Neural cell (in vitro differentiated cells): ENCODE results near the gene TMEM255B. TPM values are rescaled to one million over a fixed set of nuclear protein-coding genes. Genes with fewer than 3 reads are reported as not detected.

ENCODE experiments used
- H2AFZ ChIP-seq: fragments of 200-600, 300-800 bp; sonication (generic), shearing (Covaris generic); 2 replicates; pipeline ENCODE4 v1.6.0; 2014; ENCODE audit warnings: low read depth, mild to moderate bottlenecking, antibody characterized with exemption, low read length, moderate library complexity
- H3F3A ChIP-seq: fragments of 200-600 bp; shearing (Covaris generic); 2 replicates; pipeline ENCODE4 v1.6.1; 2016; ENCODE audit warnings: mild to moderate bottlenecking, moderate library complexity, mixed read lengths, antibody characterized with exemption, low read length; ENCODE audit not compliant: insufficient read depth, poor library complexity, severe bottlenecking
- H3K27ac ChIP-seq: fragments of 200-600, 300-800 bp; sonication (generic), shearing (Covaris generic); 2 replicates; pipeline ENCODE4 v1.5.1; 2014; ENCODE audit warnings: mild to moderate bottlenecking, low read length, moderate library complexity
- H3K27me3 ChIP-seq: fragments of 300-800, 200-600 bp; sonication (generic), shearing (Covaris generic); 2 replicates; pipeline ENCODE4 v1.6.0; 2014; ENCODE audit warnings: mild to moderate bottlenecking, low read depth, low read length, moderate library complexity; ENCODE audit not compliant: insufficient read depth
- H3K36me3 ChIP-seq: fragments of 300-800, 200-600 bp; sonication (generic), shearing (Covaris generic); 2 replicates; pipeline ENCODE4 v1.5.1; 2014; ENCODE audit warnings: mild to moderate bottlenecking, antibody characterized with exemption, low read length, moderate library complexity; ENCODE audit not compliant: insufficient read depth
- H3K4me2 ChIP-seq: fragments of 300-800, 200-600 bp; sonication (generic), shearing (Covaris generic); 2 replicates; pipeline ENCODE4 v1.6.0; 2014; ENCODE audit warnings: mild to moderate bottlenecking, low read length
- H3K4me3 ChIP-seq: fragments of 300-800, 200-600 bp; sonication (generic), shearing (Covaris generic); 2 replicates; pipeline ENCODE4 v1.5.1; 2014; ENCODE audit warnings: mild to moderate bottlenecking, low read length, moderate library complexity
- H3K79me2 ChIP-seq: fragments of 200-600 bp; shearing (Covaris generic); replicated peaks from 2 replicates; pipeline ENCODE4 v1.6.0; 2014; ENCODE audit warnings: mild to moderate bottlenecking, low read length, moderate library complexity; ENCODE audit not compliant: insufficient read depth
- H3K9ac ChIP-seq: fragments of 300-800, 200-600 bp; sonication (generic), shearing (Covaris generic); 2 replicates; pipeline ENCODE4 v1.6.1; 2016; ENCODE audit warnings: mild to moderate bottlenecking, low read length, mixed read lengths
- H3K9me2 ChIP-seq: fragments of 200-600 bp; shearing (Covaris generic); 2 replicates; pipeline ENCODE4 v1.6.1; 2016; ENCODE audit warnings: mild to moderate bottlenecking, low read length, mixed read lengths; ENCODE audit not compliant: insufficient read depth
- H3K9me3 ChIP-seq: fragments of 200-600, 300-800 bp; sonication (generic), shearing (Covaris generic); 2 replicates; pipeline ENCODE4 v1.6.1; 2016; ENCODE audit warnings: mild to moderate bottlenecking, mixed run types, low read length, moderate library complexity, mixed read lengths
- H4K20me1 ChIP-seq: fragments of 200-600 bp; shearing (Covaris generic); 2 replicates; pipeline ENCODE4 v1.6.1; 2016; ENCODE audit warnings: mild to moderate bottlenecking, mixed run types; ENCODE audit not compliant: insufficient read depth
- CTCF ChIP-seq: fragments of 450-650 bp; IDR thresholded peaks from 2 replicates; pipeline ENCODE4 v1.5.1; 2014; ENCODE audit warnings: antibody characterized with exemption, mild to moderate bottlenecking, moderate library complexity; ENCODE audit not compliant: poor library complexity, severe bottlenecking
- EP300 ChIP-seq: fragments of 450-650 bp; conservative IDR thresholded peaks from 2 replicates; pipeline ENCODE4 v1.6.1; 2014; ENCODE audit warnings: antibody characterized with exemption, mild to moderate bottlenecking, moderate library complexity; ENCODE audit not compliant: poor library complexity, severe bottlenecking
- EZH2 ChIP-seq: fragments of 200-600, 300-800 bp; shearing (Covaris generic), sonication (generic); IDR thresholded peaks from 2 replicates; pipeline ENCODE4 v1.6.1; 2014; ENCODE audit warnings: antibody characterized with exemption, low read length, borderline replicate concordance, mild to moderate bottlenecking; ENCODE audit not compliant: insufficient read depth, poor library complexity, severe bottlenecking
- MXI1 ChIP-seq: fragments of 450-650 bp; conservative IDR thresholded peaks from 2 replicates; pipeline ENCODE4 v1.6.1; 2014; ENCODE audit warnings: antibody characterized with exemption, mild to moderate bottlenecking; ENCODE audit not compliant: poor library complexity, severe bottlenecking
- POLR2AphosphoS5 ChIP-seq: IDR thresholded peaks from 2 replicates; pipeline ENCODE4 v1.6.1; 2012
- RAD21 ChIP-seq: fragments of 450-650 bp; conservative IDR thresholded peaks from 2 replicates; pipeline ENCODE4 v1.6.1; 2014; ENCODE audit warnings: antibody characterized with exemption, mild to moderate bottlenecking, moderate library complexity
- REST ChIP-seq: IDR thresholded peaks from 2 replicates; pipeline ENCODE4 v1.6.1; 2012; ENCODE audit warnings: borderline replicate concordance
- SMC3 ChIP-seq: fragments of 450-650 bp; conservative IDR thresholded peaks from 2 replicates; pipeline ENCODE4 v1.6.1; 2014; ENCODE audit warnings: antibody characterized with exemption, mild to moderate bottlenecking, moderate library complexity; ENCODE audit not compliant: poor library complexity
- TAF1 ChIP-seq: IDR thresholded peaks from 2 replicates; pipeline ENCODE4 v1.6.1; 2012; ENCODE audit warnings: low read depth
- polyA plus RNA-seq: library from polyadenylated mRNA; depleted of rRNA; stranded (reverse); fragments of >200 nt; gene quantifications from 2 replicates; pipeline ENCODE4 v1.2.3, GENCODE V29; 2014

TMEM255B gene
- polyA plus RNA-seq, 1 donor from 2014 or later: not detected

- Histone ChIP-seq H3K9me2 (no peaks in the 10 kb centered on the region), H2AFZ (no peak overlapping the region), H3K9me3 (no peaks in the 10 kb centered on the region), H4K20me1 (no peaks in the 10 kb centered on the region), H3K79me2 (no peaks in the 10 kb centered on the region), H3K9ac (no peak overlapping the region), H3K4me2 (no peak overlapping the region), H3K27me3 (no peaks in the 10 kb centered on the region), H3K36me3 (no peaks in the 10 kb centered on the region), H3K27ac (no peak overlapping the region), H3K4me3 (peak overlapping the region; percentile 62), H3F3A (no peaks in the 10 kb centered on the region)
- TF ChIP-seq EZH2: no peak
- TF ChIP-seq SMC3: no peak
- TF ChIP-seq CTCF: no peak
- TF ChIP-seq TAF1: no peak
- TF ChIP-seq EP300: no peak
- no peak for TF ChIP-seq POLR2AphosphoS5
- TF ChIP-seq MXI1: no peak
- TF ChIP-seq REST: no peak
- TF ChIP-seq RAD21: no peak
Observed at GRCh38 chr13:113726961-113727411, 32.0 kb upstream of the TMEM255B start.

GRCh38 chr13:113728571-113729054 is 30.4 kb upstream of the TMEM255B start:
- H3K4me3 ChIP-seq: no peak overlapping the region
- no peaks in the 10 kb centered on the region for H3F3A ChIP-seq
- H3K27ac ChIP-seq: no peak overlapping the region
- no peak overlapping the region for H2AFZ ChIP-seq
- no peak overlapping the region for H3K4me2 ChIP-seq
- no peaks in the 10 kb centered on the region for H3K9me2 ChIP-seq
- no peak overlapping the region for H3K9ac ChIP-seq
- no peaks in the 10 kb centered on the region for H3K27me3 ChIP-seq
- no peaks in the 10 kb centered on the region for H4K20me1 ChIP-seq
- H3K9me3 ChIP-seq: no peaks in the 10 kb centered on the region
- TF ChIP-seq EZH2: no peak
- no peak for TF ChIP-seq SMC3
- no peak for TF ChIP-seq REST
- TF ChIP-seq RAD21: no peak
- no peak for TF ChIP-seq POLR2AphosphoS5
- no peaks in the 10 kb centered on the region for H3K79me2 ChIP-seq
- no peaks in the 10 kb centered on the region for H3K36me3 ChIP-seq
